HCT116 (cell line): ENCODE data around the gene DPEP3. TPM values are rescaled to one million over a fixed set of nuclear protein-coding genes. Genes with fewer than 3 reads are reported as not detected.
A peak's percentile ranks its signal among the peaks of the same experiment; 100 is the strongest.

Experiments used
- ATAC-seq: fragments of 200-7000 bp; cut with Tn5 transposase; 2 replicates; pipeline ENCODE4 v1.9.1; 2020; ENCODE audit warnings: mild to moderate bottlenecking, moderate library complexity
- BruUV-seq: library from RNA; stranded (reverse); fragments of 400-500 nt; replicated peaks from 2 replicates; lab custom pipeline; 2021; lab: Mats Ljungman, UMichigan
- CTCF ChIA-PET: fragments of 300-600 bp; sonication (Branson Sonifier 250); formaldehyde crosslinking; loops from one replicate; lab custom pipeline; 2021; ENCODE audit warnings: antibody characterized with exemption; lab: Charles Lee
- POLR2A ChIA-PET: fragments of 300-600, 350-600 bp; sonication (Branson Sonifier 250); formaldehyde crosslinking; loops from one replicate; lab custom pipeline; 2021; ENCODE audit warnings: antibody characterized with exemption; lab: Charles Lee
- RAD21 ChIA-PET, 2 experiments: fragments of 300-600 bp; sonication (Branson Sonifier 250); formaldehyde crosslinking; loops; one replicate each; lab custom pipeline; 2023; ENCODE audit warnings: low total read pairs in 2 of 2; ENCODE audit not compliant: uncharacterized antibody in 2 of 2, unreplicated experiment in 2 of 2, low non-redundant PET in 1 of 2; lab: Charles Lee
- DNase-seq: peaks from one replicate; pipeline ENCODE4 v3.0.0-alpha.2; 2010; ENCODE audit warnings: low read depth, low spot score
- H2AFZ ChIP-seq: fragments of 200-600 bp; shearing (Covaris generic), sonication (generic); 2 replicates; pipeline ENCODE4 v1.6.1; 2017; ENCODE audit warnings: low read depth, mixed run types, mixed read lengths, antibody characterized with exemption, low read length; ENCODE audit not compliant: poor library complexity, severe bottlenecking
- H3K27ac ChIP-seq: 2 replicates; pipeline ENCODE4 v1.5.1; 2012; ENCODE audit warnings: low read depth, low read length
- H3K27me3 ChIP-seq: fragments of 200-600 bp; sonication (generic); 2 replicates; pipeline ENCODE4 v1.6.1; 2016; ENCODE audit warnings: mixed run types, low read length, mixed read lengths; ENCODE audit not compliant: insufficient read depth
- H3K36me3 ChIP-seq, 2 experiments: fragments of 200-500 bp in 1 of 2; fragments of 200-600 bp in 1 of 2; sonication (Bioruptor generic) in 1 of 2; sonication (generic) in 1 of 2; 2 replicates each; pipeline versions ENCODE4 v1.5.1 to v1.6.1; 2014 to 2016; ENCODE audit warnings: low read length in 2 of 2, inconsistent platforms in 1 of 2, mixed read lengths in 1 of 2, mixed run types in 1 of 2; ENCODE audit not compliant: insufficient read depth in 2 of 2, control insufficient read depth in 1 of 2
- H3K4me1 ChIP-seq, 2 experiments: fragments of 200-600 bp in 1 of 2; sonication (generic) in 1 of 2; 2 replicates each; pipeline versions ENCODE4 v1.5.1 to v1.6.1; 2012 to 2017; ENCODE audit warnings: low read length in 2 of 2, inconsistent platforms in 1 of 2, mild to moderate bottlenecking in 1 of 2, mixed read lengths in 1 of 2, mixed run types in 1 of 2, moderate library complexity in 1 of 2; ENCODE audit not compliant: insufficient read depth in 2 of 2, control insufficient read depth in 1 of 2
- H3K4me2 ChIP-seq: fragments of 200-600 bp; sonication (generic); 2 replicates; pipeline ENCODE4 v1.6.1; 2017; ENCODE audit warnings: mixed run types, low read length, mixed read lengths
- H3K4me3 ChIP-seq, 2 experiments: fragments of 200-600 bp in 1 of 2; sonication (generic) in 1 of 2; replicated peaks in 1 of 2; 2 replicates each; pipeline ENCODE4 v1.5.1; 2011 to 2016; ENCODE audit warnings: low read length in 2 of 2, control low read depth in 1 of 2, low read depth in 1 of 2, mild to moderate bottlenecking in 1 of 2, mixed read lengths in 1 of 2, mixed run types in 1 of 2
- H3K79me2 ChIP-seq: fragments of 200-600 bp; sonication (generic); 2 replicates; pipeline ENCODE4 v1.6.1; 2017; ENCODE audit warnings: mild to moderate bottlenecking, mixed run types, low read length, moderate library complexity, mixed read lengths; ENCODE audit not compliant: insufficient read depth
- H3K9ac ChIP-seq: fragments of 200-600 bp; sonication (generic); 2 replicates; pipeline ENCODE4 v1.6.1; 2016; ENCODE audit warnings: low read length, mixed read lengths
- H3K9me2 ChIP-seq: fragments of 200-600 bp; sonication (generic), shearing (Covaris generic); 2 replicates; pipeline ENCODE4 v1.6.1; 2017; ENCODE audit warnings: mixed run types, mild to moderate bottlenecking, moderate library complexity; ENCODE audit not compliant: insufficient read depth
- H3K9me3 ChIP-seq, 2 experiments: fragments of 200-500 bp in 1 of 2; fragments of 200-600 bp in 1 of 2; sonication (Bioruptor generic) in 1 of 2; sonication (generic) in 1 of 2; 2 replicates each; pipeline ENCODE4 v1.6.1; 2014 to 2017; ENCODE audit warnings: low read length in 2 of 2, mixed read lengths in 2 of 2, inconsistent platforms in 1 of 2, low read depth in 1 of 2, mild to moderate bottlenecking in 1 of 2, mixed run types in 1 of 2, moderate library complexity in 1 of 2; ENCODE audit not compliant: control insufficient read depth in 1 of 2, insufficient read depth in 1 of 2
- H4K20me1 ChIP-seq: fragments of 200-600 bp; sonication (generic), shearing (Covaris generic); 2 replicates; pipeline ENCODE4 v1.6.1; 2017; ENCODE audit warnings: mixed run types, mild to moderate bottlenecking, moderate library complexity; ENCODE audit not compliant: insufficient read depth
- CBX3 ChIP-seq: IDR thresholded peaks from 2 replicates; pipeline ENCODE4 v1.6.1; 2012; ENCODE audit warnings: low read depth
- EGR1 ChIP-seq: IDR thresholded peaks from 2 replicates; pipeline ENCODE4 v1.6.1; 2012; ENCODE audit warnings: low read depth
- ELF1 ChIP-seq: IDR thresholded peaks from 2 replicates; pipeline ENCODE4 v1.6.1; 2012; ENCODE audit warnings: low read depth, borderline replicate concordance
- EZH2phosphoT487 ChIP-seq: fragments of 200-600 bp; IDR thresholded peaks from 2 replicates; pipeline ENCODE4 v1.6.1; 2018; ENCODE audit warnings: antibody characterized with exemption, borderline replicate concordance
- JUND ChIP-seq: IDR thresholded peaks from 2 replicates; pipeline ENCODE4 v1.6.1; 2012
- MAX ChIP-seq: IDR thresholded peaks from 2 replicates; pipeline ENCODE4 v1.6.1; 2012
- POLR2A ChIP-seq: IDR thresholded peaks from 2 replicates; pipeline ENCODE4 v1.7.0; 2011; ENCODE audit warnings: borderline replicate concordance; ENCODE audit not compliant: insufficient read depth, insufficient read length; ENCODE audit errors: extremely low read depth
- POLR2AphosphoS5 ChIP-seq: IDR thresholded peaks from 2 replicates; pipeline ENCODE4 v1.6.1; 2011; ENCODE audit warnings: mild to moderate bottlenecking, low read depth, low read length, moderate library complexity
- RAD21 ChIP-seq: IDR thresholded peaks from 2 replicates; pipeline ENCODE4 v1.6.1; 2012; ENCODE audit warnings: low read depth, mild to moderate bottlenecking
- SIN3A ChIP-seq: IDR thresholded peaks from 2 replicates; pipeline ENCODE4 v1.6.1; 2012; ENCODE audit warnings: low read depth
- SP1 ChIP-seq: IDR thresholded peaks from 2 replicates; pipeline ENCODE4 v1.6.1; 2012; ENCODE audit warnings: low read depth
- SRF ChIP-seq: IDR thresholded peaks from 2 replicates; pipeline ENCODE4 v1.6.1; 2012; ENCODE audit warnings: low read depth
- TCF7L2 ChIP-seq: IDR thresholded peaks from 2 replicates; pipeline ENCODE4 v1.7.0; 2011; ENCODE audit warnings: borderline replicate concordance, inconsistent platforms; ENCODE audit not compliant: insufficient read depth, insufficient read length; ENCODE audit errors: extremely low read depth
- YY1 ChIP-seq: IDR thresholded peaks from 2 replicates; pipeline ENCODE4 v1.6.1; 2011; ENCODE audit warnings: low read length, low read depth, moderate library complexity, mild to moderate bottlenecking; ENCODE audit not compliant: insufficient replicate concordance; ENCODE audit errors: extremely low read depth
- ZFX ChIP-seq: fragments of 450-650 bp; IDR thresholded peaks from 2 replicates; pipeline ENCODE4 v1.6.1; 2017
- ZNF274 ChIP-seq: fragments of 200-500 bp; sonication (Bioruptor generic); IDR thresholded peaks from 2 replicates; pipeline ENCODE4 v1.6.1; 2014; ENCODE audit warnings: mild to moderate bottlenecking, low read depth, low read length, inconsistent platforms
- intact Hi-C: fragments of 100-400 bp; cut with micrococcal nuclease; formaldehyde crosslinking; loops from 2 replicates; pipeline ENCODE4 v1.10.0; 2022
- total RNA-seq: library from RNA; stranded (reverse); gene quantifications from one replicate; pipeline ENCODE4 v1.2.1, GENCODE V29; 2021; ENCODE audit not compliant: unreplicated experiment
- TF ChIP-seq, protein P1 (sequence below): IDR thresholded peaks from 2 replicates; pipeline ENCODE4 v1.6.1; 2012; ENCODE audit warnings: low read depth
- TF ChIP-seq, protein P2 (sequence below), 3 experiments: fragments of 200-600 bp in 1 of 3; sonication (generic) in 1 of 3; IDR thresholded peaks in 2 of 3; conservative IDR thresholded peaks in 1 of 3; 2 replicates each; pipeline ENCODE4 v1.5.1; 2012 to 2017; ENCODE audit warnings: low read depth in 2 of 3, low read length in 2 of 3, antibody characterized with exemption in 1 of 3, borderline replicate concordance in 1 of 3, control low read depth in 1 of 3, mild to moderate bottlenecking in 1 of 3, mixed read lengths in 1 of 3, mixed run types in 1 of 3, moderate library complexity in 1 of 3; ENCODE audit not compliant: insufficient read depth in 1 of 3
- TF ChIP-seq, protein P3 (sequence below): IDR thresholded peaks from 2 replicates; pipeline ENCODE4 v1.6.1; 2011; ENCODE audit warnings: mild to moderate bottlenecking, low read length, moderate library complexity; ENCODE audit not compliant: insufficient replicate concordance; ENCODE audit errors: extremely low read depth
- TF ChIP-seq, protein P4 (sequence below): IDR thresholded peaks from 2 replicates; pipeline ENCODE4 v1.6.1; 2012

DPEP3 gene
- total RNA-seq, 1 experiment from 2014 or later: not detected

DNA sequence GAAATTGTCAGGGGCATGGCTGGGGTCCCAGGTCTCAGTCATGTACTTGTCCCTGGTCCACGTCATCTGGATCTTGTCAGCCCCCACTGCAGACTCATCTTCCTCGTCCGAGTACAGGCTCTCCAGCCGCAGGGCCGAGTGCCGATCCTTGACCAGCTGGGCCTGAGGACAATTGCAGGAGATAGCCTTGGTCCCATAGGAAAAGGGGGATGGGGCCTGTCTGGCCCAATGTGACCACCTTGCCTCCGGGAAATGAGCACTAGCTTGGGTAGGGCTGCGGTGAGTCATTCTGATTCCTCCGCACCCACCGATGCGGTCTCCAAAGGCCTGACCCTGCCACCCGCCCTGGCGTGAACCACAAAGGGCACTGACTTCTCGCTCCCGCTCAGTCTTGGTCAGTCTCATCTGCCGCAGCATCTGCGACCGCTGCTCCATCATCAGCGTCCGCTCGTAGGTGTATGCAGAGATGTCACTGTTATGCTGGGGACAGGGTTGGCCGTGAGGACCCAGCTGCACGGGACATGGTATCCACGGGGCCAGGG is 34.8 kb downstream of the DPEP3 start:
- H3K4me3 ChIP-seq: no peak overlapping the region
- no peak overlapping the region for H3K4me2 ChIP-seq
- no peaks in the 10 kb centered on the region for H3K9me3 ChIP-seq
- H3K27ac ChIP-seq: no peak overlapping the region
- no peaks in the 10 kb centered on the region for H3K27me3 ChIP-seq
- no peaks in the 10 kb centered on the region for H4K20me1 ChIP-seq
- peaks cover 4 to 16% of the 10 kb centered on the region in 2 experiments; a peak in 2 of 4 replicates for H3K36me3 ChIP-seq
- RAD21 ChIA-PET: no interaction called here
- no peak overlapping the region for H3K9ac ChIP-seq
- no peaks in the 10 kb centered on the region for H3K79me2 ChIP-seq
- ATAC-seq: no peak
- BruUV-seq: TSS peak; percentile 19
- TF ChIP-seq JUND: no peak
- TF ChIP-seq RAD21: no peak
- no peak for TF ChIP-seq SRF
- no peak for TF ChIP-seq ELF1
- TF ChIP-seq, protein P1, sequence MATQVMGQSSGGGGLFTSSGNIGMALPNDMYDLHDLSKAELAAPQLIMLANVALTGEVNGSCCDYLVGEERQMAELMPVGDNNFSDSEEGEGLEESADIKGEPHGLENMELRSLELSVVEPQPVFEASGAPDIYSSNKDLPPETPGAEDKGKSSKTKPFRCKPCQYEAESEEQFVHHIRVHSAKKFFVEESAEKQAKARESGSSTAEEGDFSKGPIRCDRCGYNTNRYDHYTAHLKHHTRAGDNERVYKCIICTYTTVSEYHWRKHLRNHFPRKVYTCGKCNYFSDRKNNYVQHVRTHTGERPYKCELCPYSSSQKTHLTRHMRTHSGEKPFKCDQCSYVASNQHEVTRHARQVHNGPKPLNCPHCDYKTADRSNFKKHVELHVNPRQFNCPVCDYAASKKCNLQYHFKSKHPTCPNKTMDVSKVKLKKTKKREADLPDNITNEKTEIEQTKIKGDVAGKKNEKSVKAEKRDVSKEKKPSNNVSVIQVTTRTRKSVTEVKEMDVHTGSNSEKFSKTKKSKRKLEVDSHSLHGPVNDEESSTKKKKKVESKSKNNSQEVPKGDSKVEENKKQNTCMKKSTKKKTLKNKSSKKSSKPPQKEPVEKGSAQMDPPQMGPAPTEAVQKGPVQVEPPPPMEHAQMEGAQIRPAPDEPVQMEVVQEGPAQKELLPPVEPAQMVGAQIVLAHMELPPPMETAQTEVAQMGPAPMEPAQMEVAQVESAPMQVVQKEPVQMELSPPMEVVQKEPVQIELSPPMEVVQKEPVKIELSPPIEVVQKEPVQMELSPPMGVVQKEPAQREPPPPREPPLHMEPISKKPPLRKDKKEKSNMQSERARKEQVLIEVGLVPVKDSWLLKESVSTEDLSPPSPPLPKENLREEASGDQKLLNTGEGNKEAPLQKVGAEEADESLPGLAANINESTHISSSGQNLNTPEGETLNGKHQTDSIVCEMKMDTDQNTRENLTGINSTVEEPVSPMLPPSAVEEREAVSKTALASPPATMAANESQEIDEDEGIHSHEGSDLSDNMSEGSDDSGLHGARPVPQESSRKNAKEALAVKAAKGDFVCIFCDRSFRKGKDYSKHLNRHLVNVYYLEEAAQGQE: no peak
- no peak for TF ChIP-seq ZFX
- no peak for TF ChIP-seq ZNF274
- TF ChIP-seq SP1: no peak
- TF ChIP-seq, protein P2, sequence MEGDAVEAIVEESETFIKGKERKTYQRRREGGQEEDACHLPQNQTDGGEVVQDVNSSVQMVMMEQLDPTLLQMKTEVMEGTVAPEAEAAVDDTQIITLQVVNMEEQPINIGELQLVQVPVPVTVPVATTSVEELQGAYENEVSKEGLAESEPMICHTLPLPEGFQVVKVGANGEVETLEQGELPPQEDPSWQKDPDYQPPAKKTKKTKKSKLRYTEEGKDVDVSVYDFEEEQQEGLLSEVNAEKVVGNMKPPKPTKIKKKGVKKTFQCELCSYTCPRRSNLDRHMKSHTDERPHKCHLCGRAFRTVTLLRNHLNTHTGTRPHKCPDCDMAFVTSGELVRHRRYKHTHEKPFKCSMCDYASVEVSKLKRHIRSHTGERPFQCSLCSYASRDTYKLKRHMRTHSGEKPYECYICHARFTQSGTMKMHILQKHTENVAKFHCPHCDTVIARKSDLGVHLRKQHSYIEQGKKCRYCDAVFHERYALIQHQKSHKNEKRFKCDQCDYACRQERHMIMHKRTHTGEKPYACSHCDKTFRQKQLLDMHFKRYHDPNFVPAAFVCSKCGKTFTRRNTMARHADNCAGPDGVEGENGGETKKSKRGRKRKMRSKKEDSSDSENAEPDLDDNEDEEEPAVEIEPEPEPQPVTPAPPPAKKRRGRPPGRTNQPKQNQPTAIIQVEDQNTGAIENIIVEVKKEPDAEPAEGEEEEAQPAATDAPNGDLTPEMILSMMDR (IDR thresholded peaks at IDR 0.05 in 2 of 3, conservative IDR thresholded peaks at IDR 0.05 in 1 of 3; ENCODE audit: borderline replicate concordance in 1 of 3, insufficient read depth in 1 of 3, low read depth in 2 of 3, low read length in 2 of 3): no peak
- TF ChIP-seq CBX3: no peak
- TF ChIP-seq, protein P3, sequence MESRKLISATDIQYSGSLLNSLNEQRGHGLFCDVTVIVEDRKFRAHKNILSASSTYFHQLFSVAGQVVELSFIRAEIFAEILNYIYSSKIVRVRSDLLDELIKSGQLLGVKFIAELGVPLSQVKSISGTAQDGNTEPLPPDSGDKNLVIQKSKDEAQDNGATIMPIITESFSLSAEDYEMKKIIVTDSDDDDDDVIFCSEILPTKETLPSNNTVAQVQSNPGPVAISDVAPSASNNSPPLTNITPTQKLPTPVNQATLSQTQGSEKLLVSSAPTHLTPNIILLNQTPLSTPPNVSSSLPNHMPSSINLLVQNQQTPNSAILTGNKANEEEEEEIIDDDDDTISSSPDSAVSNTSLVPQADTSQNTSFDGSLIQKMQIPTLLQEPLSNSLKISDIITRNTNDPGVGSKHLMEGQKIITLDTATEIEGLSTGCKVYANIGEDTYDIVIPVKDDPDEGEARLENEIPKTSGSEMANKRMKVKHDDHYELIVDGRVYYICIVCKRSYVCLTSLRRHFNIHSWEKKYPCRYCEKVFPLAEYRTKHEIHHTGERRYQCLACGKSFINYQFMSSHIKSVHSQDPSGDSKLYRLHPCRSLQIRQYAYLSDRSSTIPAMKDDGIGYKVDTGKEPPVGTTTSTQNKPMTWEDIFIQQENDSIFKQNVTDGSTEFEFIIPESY: no peak
- no peak for TF ChIP-seq POLR2AphosphoS5
- no peak for TF ChIP-seq YY1
- TF ChIP-seq MAX: no peak
- TF ChIP-seq EZH2phosphoT487: no peak
- TF ChIP-seq SIN3A: no peak
- no peak for TF ChIP-seq EGR1
- TF ChIP-seq, protein P4, sequence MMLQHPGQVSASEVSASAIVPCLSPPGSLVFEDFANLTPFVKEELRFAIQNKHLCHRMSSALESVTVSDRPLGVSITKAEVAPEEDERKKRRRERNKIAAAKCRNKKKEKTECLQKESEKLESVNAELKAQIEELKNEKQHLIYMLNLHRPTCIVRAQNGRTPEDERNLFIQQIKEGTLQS: no peak
- TF ChIP-seq POLR2A: no peak
- no peak for TF ChIP-seq TCF7L2
- DNase-seq: no peak
- peaks cover 0 to 11% of the 10 kb centered on the region in 2 experiments; a peak in 2 of 4 replicates for H3K4me1 ChIP-seq
- CTCF ChIA-PET: interaction anchor here (0.6 to 1.6 kb wide), 2 partner anchors 10 to 95 kb away, joined by 3 read pairs; no protein-coding TSS in a partner anchor
- intact Hi-C loops: no loop called here
- H2AFZ ChIP-seq: no peak overlapping the region
- no peaks in the 10 kb centered on the region for H3K9me2 ChIP-seq
- POLR2A ChIA-PET: interaction anchor here (0.9 kb wide), 1 partner anchor 10 kb away, joined by 3 read pairs; no protein-coding TSS in a partner anchor
